Spinal cord (tissue), 10 donors: ENCODE data around the gene TMEM266. TPM values are rescaled to one million over a fixed set of nuclear protein-coding genes. Genes with fewer than 3 reads are reported as not detected.

Experiments
- DNase-seq, 6 donors: peaks; one replicate each; pipeline versions ENCODE4 v3.0.0 to v3.0.0-alpha.2; 2013 to 2015; ENCODE audit warnings: low spot score in 6 of 6, low read depth in 4 of 6
- H3K27ac ChIP-seq: one replicate; pipeline ENCODE4 v1.5.1; 2013; ENCODE audit warnings: low read depth, low read length, control low read depth
- H3K27me3 ChIP-seq: one replicate; pipeline ENCODE4 v1.6.1; 2013; ENCODE audit warnings: low read length; ENCODE audit not compliant: control insufficient read depth, insufficient read depth
- H3K36me3 ChIP-seq: one replicate; pipeline ENCODE4 v1.6.1; 2013; ENCODE audit warnings: low read length; ENCODE audit not compliant: control insufficient read depth, insufficient read depth
- H3K4me1 ChIP-seq: one replicate; pipeline ENCODE4 v1.6.1; 2013; ENCODE audit warnings: low read length; ENCODE audit not compliant: control insufficient read depth, insufficient read depth
- H3K4me3 ChIP-seq: one replicate; pipeline ENCODE4 v1.5.1; 2013; ENCODE audit warnings: low read depth, low read length, control low read depth
- H3K9me3 ChIP-seq: one replicate; pipeline ENCODE4 v1.6.1; 2013; ENCODE audit warnings: low read length; ENCODE audit not compliant: control insufficient read depth, insufficient read depth
- WGBS: methylation state at CpG from one replicate; pipeline ENCODE4 v1.1.5; 2013; ENCODE audit warnings: missing lambda C conversion rate; ENCODE audit not compliant: insufficient coverage; 5-methylcytosine and 5-hydroxymethylcytosine counted together
- polyA plus RNA-seq, 2 donors: library from polyadenylated mRNA; unstranded; fragments of 120-200 nt; gene quantifications; one replicate each; pipeline ENCODE4 v1.2.1, GENCODE V29; 2013; ENCODE audit not compliant: insufficient read length in 2 of 2
- total RNA-seq, 2 donors: library from RNA; depleted of rRNA in 1 of 2; stranded (reverse); fragments of 120-200 nt in 1 of 2; fragments of >200 nt in 1 of 2; gene quantifications; one replicate each; pipeline versions ENCODE4 v1.2.3 to v1.2.4, GENCODE V29; 2013 to 2014
- donor health status: healthy.

TMEM266 gene
- total and polyA plus RNA-seq, 4 donors, result 3.4 to 13.3 (median 7.9) TPM

- peaks cover 26% of the 10 kb centered on the region for H3K4me1 ChIP-seq
- WGBS, result 96% methylated on average over 8 of the region's 8 CpGs
- no peaks in the 10 kb centered on the region for H3K9me3 ChIP-seq
- peaks cover 22% of the 10 kb centered on the region for H3K36me3 ChIP-seq
- no peak overlapping the region for H3K27ac ChIP-seq
- no peak for DNase-seq
- no peaks in the 10 kb centered on the region for H3K27me3 ChIP-seq
- H3K4me3 ChIP-seq, result no peak overlapping the region
Observed at GRCh38 chr15:76164602-76165001, 104.8 kb downstream of the TMEM266 start.

GRCh38 chr15:76165951-76166350, 106.2 kb downstream of the TMEM266 start:
- H3K36me3 ChIP-seq, result peaks cover 21% of the 10 kb centered on the region
- peaks cover 25% of the 10 kb centered on the region for H3K4me1 ChIP-seq
- H3K9me3 ChIP-seq, result no peaks in the 10 kb centered on the region
- 95% methylated on average over 15 of the region's 15 CpGs for WGBS
- H3K27me3 ChIP-seq, result no peaks in the 10 kb centered on the region
- DNase-seq, result no peak
- H3K4me3 ChIP-seq, result no peak overlapping the region
- H3K27ac ChIP-seq, result no peak overlapping the region

GRCh38 chr15:76168237-76168984, 108.6 kb downstream of the TMEM266 start:
- H3K9me3 ChIP-seq, result no peaks in the 10 kb centered on the region
- peaks cover 5% of the 10 kb centered on the region for H3K4me1 ChIP-seq
- H3K27ac ChIP-seq, result no peak overlapping the region
- no peak for DNase-seq
- no peak overlapping the region for H3K4me3 ChIP-seq
- no peaks in the 10 kb centered on the region for H3K27me3 ChIP-seq
- 91% methylated on average over 14 of the region's 14 CpGs for WGBS
- H3K36me3 ChIP-seq, result peaks cover 22% of the 10 kb centered on the region

GRCh38 chr15:76169018-76169417, 109.2 kb downstream of the TMEM266 start:
- H3K4me3 ChIP-seq, result no peak overlapping the region
- H3K27me3 ChIP-seq, result no peaks in the 10 kb centered on the region
- DNase-seq, result peak in 1 of 6 donors; percentile 30
- 52% methylated on average over 2 of the region's 4 CpGs for WGBS
- H3K36me3 ChIP-seq, result peaks cover 19% of the 10 kb centered on the region
- no peak overlapping the region for H3K27ac ChIP-seq
- no peaks in the 10 kb centered on the region for H3K9me3 ChIP-seq
- H3K4me1 ChIP-seq, result peaks cover 3% of the 10 kb centered on the region

- no peaks in the 10 kb centered on the region for H3K9me3 ChIP-seq
- no peak for DNase-seq
- H3K27ac ChIP-seq, result peak overlapping the region; percentile 15
- no peaks in the 10 kb centered on the region for H3K27me3 ChIP-seq
- WGBS, result 93% methylated on average over 8 of the region's 16 CpGs
- peaks cover 3% of the 10 kb centered on the region for H3K4me1 ChIP-seq
- peaks cover 16% of the 10 kb centered on the region for H3K36me3 ChIP-seq
- no peak overlapping the region for H3K4me3 ChIP-seq
Observed at GRCh38 chr15:76169911-76170800, 110.4 kb downstream of the TMEM266 start.

- Histone ChIP-seq H3K4me3 (no peak overlapping the region), H3K4me1 (peaks cover 5% of the 10 kb centered on the region), H3K27me3 (no peaks in the 10 kb centered on the region), H3K36me3 (peaks cover 29% of the 10 kb centered on the region), H3K9me3 (no peaks in the 10 kb centered on the region), H3K27ac (no peak overlapping the region)
- peak in 1 of 6 donors; percentile 20 for DNase-seq
- 78% methylated on average over 16 of the region's 16 CpGs for WGBS
Observed at GRCh38 chr15:76172782-76173181, 113.0 kb downstream of the TMEM266 start.

- Histone ChIP-seq H3K27ac (no peak overlapping the region), H3K4me3 (no peak overlapping the region), H3K27me3 (no peaks in the 10 kb centered on the region), H3K9me3 (no peaks in the 10 kb centered on the region), H3K36me3 (peaks cover 29% of the 10 kb centered on the region), H3K4me1 (peaks cover 11% of the 10 kb centered on the region)
- WGBS, result 94% methylated on average over 7 of the region's 8 CpGs
- no peak for DNase-seq
Observed at GRCh38 chr15:76173317-76173834, 113.6 kb downstream of the TMEM266 start.

GRCh38 chr15:76174654-76175053, 114.9 kb downstream of the TMEM266 start:
- Histone ChIP-seq H3K27ac (no peak overlapping the region), H3K36me3 (peaks cover 29% of the 10 kb centered on the region), H3K27me3 (no peaks in the 10 kb centered on the region), H3K4me3 (no peak overlapping the region), H3K4me1 (peaks cover 13% of the 10 kb centered on the region), H3K9me3 (no peaks in the 10 kb centered on the region)
- WGBS, result 100% methylated on average over 1 of the region's 5 CpGs
- no peak for DNase-seq

- no peak overlapping the region for H3K4me3 ChIP-seq
- no peaks in the 10 kb centered on the region for H3K9me3 ChIP-seq
- 96% methylated on average over 6 of the region's 8 CpGs for WGBS
- no peaks in the 10 kb centered on the region for H3K27me3 ChIP-seq
- H3K27ac ChIP-seq, result no peak overlapping the region
- DNase-seq, result no peak
- peaks cover 13% of the 10 kb centered on the region for H3K4me1 ChIP-seq
- H3K36me3 ChIP-seq, result peaks cover 25% of the 10 kb centered on the region
Observed at GRCh38 chr15:76175442-76175841, 115.7 kb downstream of the TMEM266 start.
